ENCODE results near the gene ICOS. TPM values are rescaled to one million over a fixed set of nuclear protein-coding genes. Genes with fewer than 3 reads are reported as not detected.

Gene ICOS, protein sequence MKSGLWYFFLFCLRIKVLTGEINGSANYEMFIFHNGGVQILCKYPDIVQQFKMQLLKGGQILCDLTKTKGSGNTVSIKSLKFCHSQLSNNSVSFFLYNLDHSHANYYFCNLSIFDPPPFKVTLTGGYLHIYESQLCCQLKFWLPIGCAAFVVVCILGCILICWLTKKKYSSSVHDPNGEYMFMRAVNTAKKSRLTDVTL
- total RNA-seq = 0.52 TPM

DNA sequence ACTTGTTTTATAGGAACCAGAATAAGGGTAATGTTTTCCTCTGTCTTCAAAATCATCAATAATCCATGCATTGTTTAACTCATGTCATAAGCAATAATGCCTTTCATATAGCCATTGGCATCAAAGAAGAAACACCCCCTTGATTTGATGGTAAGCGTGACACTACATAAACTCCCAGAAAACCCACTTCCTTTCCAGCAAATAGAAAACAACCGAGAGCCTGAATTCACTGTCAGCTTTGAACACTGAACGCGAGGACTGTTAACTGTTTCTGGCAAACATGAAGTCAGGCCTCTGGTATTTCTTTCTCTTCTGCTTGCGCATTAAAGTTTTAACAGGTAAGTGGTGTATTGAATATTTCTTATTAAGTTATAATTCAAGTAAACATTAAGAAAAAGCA is at the start of gene ICOS:
TSS of gene ICOS (plus strand) at position 229 of the 400 bp plus-strand sequence. CDS start at position 281, 52 bp downstream.
- no peaks in the 10 kb centered on the region for H3K27me3 ChIP-seq (ENCODE audit: control insufficient read depth in 3 of 3, insufficient read depth in 3 of 3, low read length in 3 of 3)
- H3K9me3 ChIP-seq (ENCODE audit: control insufficient read depth in 3 of 3, low read length in 3 of 3) = no peaks in the 10 kb centered on the region
- no peaks in the 10 kb centered on the region for H3K4me1 ChIP-seq (ENCODE audit: control insufficient read depth in 3 of 3, insufficient read depth in 3 of 3, low read length in 3 of 3)
- H3K27ac ChIP-seq (ENCODE audit: low read depth, low read length) = no peak within 1 kb of the TSS
- H3K36me3 ChIP-seq (ENCODE audit: control insufficient read depth in 3 of 3, insufficient read depth in 3 of 3, low read length in 3 of 3) = no peaks in the 10 kb centered on the region
- H3K4me3 ChIP-seq (ENCODE audit: low read length in 3 of 3) = no peak within 1 kb of the TSS
- H3K9ac ChIP-seq (ENCODE audit: low read depth in 1 of 3, low read length in 3 of 3) = no peak within 1 kb of the TSS

- no peak overlapping the region for H3K27ac ChIP-seq (ENCODE audit: low read depth, low read length)
- no peaks in the 10 kb centered on the region for H3K9me3 ChIP-seq (ENCODE audit: control insufficient read depth in 3 of 3, low read length in 3 of 3)
- no peak overlapping the region for H3K9ac ChIP-seq (ENCODE audit: low read depth in 1 of 3, low read length in 3 of 3)
- no peaks in the 10 kb centered on the region for H3K36me3 ChIP-seq (ENCODE audit: control insufficient read depth in 3 of 3, insufficient read depth in 3 of 3, low read length in 3 of 3)
- H3K27me3 ChIP-seq (ENCODE audit: control insufficient read depth in 3 of 3, insufficient read depth in 3 of 3, low read length in 3 of 3) = no peaks in the 10 kb centered on the region
- no peak overlapping the region for H3K4me3 ChIP-seq (ENCODE audit: low read length in 3 of 3)
- peaks cover 0 to 3% (median 0%) of the 10 kb centered on the region in 3 donors for H3K4me1 ChIP-seq (ENCODE audit: control insufficient read depth in 3 of 3, insufficient read depth in 3 of 3, low read length in 3 of 3)
These were observed 48.9 kb upstream of the ICOS start for GRCh38 chr2:203887677-203888076.

- Histone ChIP-seq H3K27ac (ENCODE audit: low read depth, low read length) (no peak overlapping the region), H3K4me1 (ENCODE audit: control insufficient read depth in 3 of 3, insufficient read depth in 3 of 3, low read length in 3 of 3) (peaks cover 0 to 4% (median 3%) of the 10 kb centered on the region in 3 donors), H3K4me3 (ENCODE audit: low read length in 3 of 3) (no peak overlapping the region), H3K9ac (ENCODE audit: low read depth in 1 of 3, low read length in 3 of 3) (no peak overlapping the region), H3K27me3 (ENCODE audit: control insufficient read depth in 3 of 3, insufficient read depth in 3 of 3, low read length in 3 of 3) (no peaks in the 10 kb centered on the region), H3K9me3 (ENCODE audit: control insufficient read depth in 3 of 3, low read length in 3 of 3) (no peaks in the 10 kb centered on the region), H3K36me3 (ENCODE audit: control insufficient read depth in 3 of 3, insufficient read depth in 3 of 3, low read length in 3 of 3) (no peaks in the 10 kb centered on the region)
These were observed 47.0 kb upstream of the ICOS start for GRCh38 chr2:203889542-203889941.

- H3K9ac ChIP-seq (ENCODE audit: low read depth in 1 of 3, low read length in 3 of 3) = no peak overlapping the region
- H3K9me3 ChIP-seq (ENCODE audit: control insufficient read depth in 3 of 3, low read length in 3 of 3) = no peaks in the 10 kb centered on the region
- no peak overlapping the region for H3K27ac ChIP-seq (ENCODE audit: low read depth, low read length)
- no peak overlapping the region for H3K4me3 ChIP-seq (ENCODE audit: low read length in 3 of 3)
- peaks cover 0 to 4% (median 3%) of the 10 kb centered on the region in 3 donors for H3K4me1 ChIP-seq (ENCODE audit: control insufficient read depth in 3 of 3, insufficient read depth in 3 of 3, low read length in 3 of 3)
- no peaks in the 10 kb centered on the region for H3K27me3 ChIP-seq (ENCODE audit: control insufficient read depth in 3 of 3, insufficient read depth in 3 of 3, low read length in 3 of 3)
- no peaks in the 10 kb centered on the region for H3K36me3 ChIP-seq (ENCODE audit: control insufficient read depth in 3 of 3, insufficient read depth in 3 of 3, low read length in 3 of 3)
These were observed 46.6 kb upstream of the ICOS start for GRCh38 chr2:203889944-203890343.

- Histone ChIP-seq H3K36me3 (ENCODE audit: control insufficient read depth in 3 of 3, insufficient read depth in 3 of 3, low read length in 3 of 3) (no peaks in the 10 kb centered on the region), H3K9me3 (ENCODE audit: control insufficient read depth in 3 of 3, low read length in 3 of 3) (no peaks in the 10 kb centered on the region), H3K4me3 (ENCODE audit: low read length in 3 of 3) (no peak overlapping the region), H3K4me1 (ENCODE audit: control insufficient read depth in 3 of 3, insufficient read depth in 3 of 3, low read length in 3 of 3) (peaks cover 0 to 4% (median 3%) of the 10 kb centered on the region in 3 donors), H3K27ac (ENCODE audit: low read depth, low read length) (no peak overlapping the region), H3K27me3 (ENCODE audit: control insufficient read depth in 3 of 3, insufficient read depth in 3 of 3, low read length in 3 of 3) (no peaks in the 10 kb centered on the region), H3K9ac (ENCODE audit: low read depth in 1 of 3, low read length in 3 of 3) (no peak overlapping the region)
These were observed 45.8 kb upstream of the ICOS start for GRCh38 chr2:203890733-203891132.

- H3K27ac ChIP-seq (ENCODE audit: low read depth, low read length) = no peak overlapping the region
These were observed 45.1 kb upstream of the ICOS start for GRCh38 chr2:203891474-203891873.

GRCh38 chr2:203892207-203892606 is 44.4 kb upstream of the ICOS start:
- no peaks in the 10 kb centered on the region for H3K9me3 ChIP-seq (ENCODE audit: control insufficient read depth in 3 of 3, low read length in 3 of 3)
- H3K4me3 ChIP-seq (ENCODE audit: low read length in 3 of 3) = no peak overlapping the region
- no peak overlapping the region for H3K27ac ChIP-seq (ENCODE audit: low read depth, low read length)
- no peak overlapping the region for H3K9ac ChIP-seq (ENCODE audit: low read depth in 1 of 3, low read length in 3 of 3)
- H3K27me3 ChIP-seq (ENCODE audit: control insufficient read depth in 3 of 3, insufficient read depth in 3 of 3, low read length in 3 of 3) = no peaks in the 10 kb centered on the region
- peaks cover 0 to 4% (median 0%) of the 10 kb centered on the region in 3 donors for H3K4me1 ChIP-seq (ENCODE audit: control insufficient read depth in 3 of 3, insufficient read depth in 3 of 3, low read length in 3 of 3)
- H3K36me3 ChIP-seq (ENCODE audit: control insufficient read depth in 3 of 3, insufficient read depth in 3 of 3, low read length in 3 of 3) = no peaks in the 10 kb centered on the region

More at GRCh38 chr2:203891474-203891873, 45.1 kb upstream of the ICOS start:
- no peaks in the 10 kb centered on the region for H3K27me3 ChIP-seq (ENCODE audit: control insufficient read depth in 3 of 3, insufficient read depth in 3 of 3, low read length in 3 of 3)
- no peak overlapping the region for H3K4me3 ChIP-seq (ENCODE audit: low read length in 3 of 3)
- H3K36me3 ChIP-seq (ENCODE audit: control insufficient read depth in 3 of 3, insufficient read depth in 3 of 3, low read length in 3 of 3) = no peaks in the 10 kb centered on the region
- H3K9me3 ChIP-seq (ENCODE audit: control insufficient read depth in 3 of 3, low read length in 3 of 3) = no peaks in the 10 kb centered on the region
- no peak overlapping the region for H3K9ac ChIP-seq (ENCODE audit: low read depth in 1 of 3, low read length in 3 of 3)
- H3K4me1 ChIP-seq (ENCODE audit: control insufficient read depth in 3 of 3, insufficient read depth in 3 of 3, low read length in 3 of 3) = peaks cover 0 to 4% (median 3%) of the 10 kb centered on the region in 3 donors

DNA sequence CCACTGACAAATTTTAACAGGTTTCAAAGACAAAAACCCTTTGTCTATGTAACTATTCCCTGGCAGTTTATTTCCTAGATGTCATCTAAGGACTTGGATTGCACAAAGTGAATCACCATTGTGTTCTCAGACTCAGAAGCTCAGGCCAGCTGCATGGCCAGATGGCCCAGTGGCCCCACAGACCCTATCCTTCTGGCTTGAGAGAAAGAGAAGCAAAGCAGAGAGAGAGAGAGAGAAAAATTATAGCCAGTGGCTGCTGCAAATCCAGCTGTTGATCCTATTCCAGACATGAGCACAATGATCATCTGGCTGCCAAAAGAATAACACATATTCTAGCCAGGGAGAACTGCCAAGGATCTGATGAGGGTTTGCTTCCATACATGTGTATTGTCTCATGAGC is 43.2 kb upstream of the ICOS start:
- H3K4me1 ChIP-seq (ENCODE audit: control insufficient read depth in 3 of 3, insufficient read depth in 3 of 3, low read length in 3 of 3) = peaks cover 0 to 4% (median 0%) of the 10 kb centered on the region in 3 donors
- no peak overlapping the region for H3K9ac ChIP-seq (ENCODE audit: low read depth in 1 of 3, low read length in 3 of 3)
- H3K27me3 ChIP-seq (ENCODE audit: control insufficient read depth in 3 of 3, insufficient read depth in 3 of 3, low read length in 3 of 3) = no peaks in the 10 kb centered on the region
- H3K4me3 ChIP-seq (ENCODE audit: low read length in 3 of 3) = no peak overlapping the region
- no peaks in the 10 kb centered on the region for H3K36me3 ChIP-seq (ENCODE audit: control insufficient read depth in 3 of 3, insufficient read depth in 3 of 3, low read length in 3 of 3)
- H3K27ac ChIP-seq (ENCODE audit: low read depth, low read length) = no peak overlapping the region
- no peaks in the 10 kb centered on the region for H3K9me3 ChIP-seq (ENCODE audit: control insufficient read depth in 3 of 3, low read length in 3 of 3)

GRCh38 chr2:203893840-203894239 is 42.7 kb upstream of the ICOS start:
- Histone ChIP-seq H3K27me3 (ENCODE audit: control insufficient read depth in 3 of 3, insufficient read depth in 3 of 3, low read length in 3 of 3) (no peaks in the 10 kb centered on the region), H3K36me3 (ENCODE audit: control insufficient read depth in 3 of 3, insufficient read depth in 3 of 3, low read length in 3 of 3) (no peaks in the 10 kb centered on the region), H3K27ac (ENCODE audit: low read depth, low read length) (no peak overlapping the region), H3K4me3 (ENCODE audit: low read length in 3 of 3) (no peak overlapping the region), H3K4me1 (ENCODE audit: control insufficient read depth in 3 of 3, insufficient read depth in 3 of 3, low read length in 3 of 3) (peaks cover 0 to 4% (median 0%) of the 10 kb centered on the region in 3 donors), H3K9me3 (ENCODE audit: control insufficient read depth in 3 of 3, low read length in 3 of 3) (no peaks in the 10 kb centered on the region), H3K9ac (ENCODE audit: low read depth in 1 of 3, low read length in 3 of 3) (no peak overlapping the region)

- Histone ChIP-seq H3K27ac (ENCODE audit: low read depth, low read length) (no peak overlapping the region), H3K27me3 (ENCODE audit: control insufficient read depth in 3 of 3, insufficient read depth in 3 of 3, low read length in 3 of 3) (no peaks in the 10 kb centered on the region), H3K4me1 (ENCODE audit: control insufficient read depth in 3 of 3, insufficient read depth in 3 of 3, low read length in 3 of 3) (peaks cover 0 to 4% (median 0%) of the 10 kb centered on the region in 3 donors), H3K9me3 (ENCODE audit: control insufficient read depth in 3 of 3, low read length in 3 of 3) (no peaks in the 10 kb centered on the region), H3K36me3 (ENCODE audit: control insufficient read depth in 3 of 3, insufficient read depth in 3 of 3, low read length in 3 of 3) (no peaks in the 10 kb centered on the region), H3K9ac (ENCODE audit: low read depth in 1 of 3, low read length in 3 of 3) (no peak overlapping the region), H3K4me3 (ENCODE audit: low read length in 3 of 3) (no peak overlapping the region)
These were observed 42.3 kb upstream of the ICOS start for GRCh38 chr2:203894262-203894661.

All from skeletal muscle tissue (tissue), 4 donors.